Vein endothelial cell (primary cell): ENCODE results near the gene RNU4-1. TPM values are rescaled to one million over a fixed set of nuclear protein-coding genes. Genes with fewer than 3 reads are reported as not detected.

Experiments used
- small RNA-seq: library from RNA; depleted of rRNA; stranded (forward); fragments of <200 nt; gene quantifications from one replicate; pipeline ENCODE3, GENCODE V24; 2012
- total RNA-seq: library from RNA; depleted of rRNA; stranded (reverse); fragments of >200 nt; gene quantifications from 2 replicates; pipeline ENCODE4 v1.2.3, GENCODE V29; 2012

The RNU4-1 gene
- total RNA-seq, result under 0.01 TPM in 2 replicates

GRCh38 chr12:120292661-120293531, at the start of gene RNU4-1:
TSS of gene RNU4-1 (minus strand) at chr12:120293237.

GRCh38 chr12:120327593-120327992, 34.6 kb upstream of the RNU4-1 start, which contains the start of gene PLA2G1B:
TSS of gene PLA2G1B (minus strand) at chr12:120327779. CDS start at chr12:120327753, 26 bp downstream.

GRCh38 chr12:120301962-120302815, 9.2 kb upstream of the RNU4-1 start, which contains the start of gene SIRT4:
TSS of gene SIRT4 (plus strand) at chr12:120302321. CDS start at chr12:120303562, 1,241 bp downstream.

GRCh38 chr12:120265473-120266179, 27.4 kb downstream of the RNU4-1 start, which contains the start of gene PXN:
TSS of gene PXN (minus strand) at chr12:120265730. CDS start at chr12:120265629, 101 bp downstream.

Small RNA genes within 50 kb of the gene (small RNA-seq; reads per million reads assigned to genes)
- gene RNU4-1 (216 reads per million, percentile 99 among the genes with 10 or more reads in this experiment), gene RNU4-2 (295 reads per million, percentile 99 among the genes with 10 or more reads in this experiment), gene RNU6-1088P (not detected)

Other genes starting within 250 kb of the RNU4-1 start
- gene RAB35, start 176.5 kb downstream of the RNU4-1 start, total RNA-seq, result 46.7 and 46.9 TPM in 2 replicates
- gene GCN1, start 98.5 kb downstream of the RNU4-1 start, total RNA-seq, result 104 and 150 TPM in 2 replicates
- gene RPLP0, start 92.1 kb downstream of the RNU4-1 start, total RNA-seq, result 3,085 and 3,490 TPM in 2 replicates
- gene PXN, start 27.5 kb downstream of the RNU4-1 start, total RNA-seq, result 165 and 184 TPM in 2 replicates
- under 0.01 TPM in 2 replicates for gene RNU4-2, start 1.3 kb downstream of the RNU4-1 start, total RNA-seq
- 0.76 and 0.98 TPM in 2 replicates for gene SIRT4, start 9.1 kb upstream of the RNU4-1 start, total RNA-seq
- not detected in 2 replicates for gene PLA2G1B, start 34.5 kb upstream of the RNU4-1 start, total RNA-seq
- gene MSI1, start 75.9 kb upstream of the RNU4-1 start, total RNA-seq, result not detected in 2 replicates
- 301 and 308 TPM in 2 replicates for gene COX6A1, start 144.9 kb upstream of the RNU4-1 start, total RNA-seq
- 40.8 and 52.4 TPM in 2 replicates for gene TRIAP1, start 153.1 kb upstream of the RNU4-1 start, total RNA-seq
- 20.9 and 24.9 TPM in 2 replicates for gene GATC, start 153.2 kb upstream of the RNU4-1 start, total RNA-seq
- 172 and 175 TPM in 2 replicates for gene SRSF9, start 176.5 kb upstream of the RNU4-1 start, total RNA-seq
- 253 and 299 TPM in 2 replicates for gene DYNLL1, start 202.9 kb upstream of the RNU4-1 start, total RNA-seq
- gene COQ5, start 235.9 kb upstream of the RNU4-1 start, total RNA-seq, result 18.6 and 21.9 TPM in 2 replicates
- gene RNF10, start 241.1 kb upstream of the RNU4-1 start, total RNA-seq, result 117 and 142 TPM in 2 replicates